OCI-LY3 (cell line): Measurements from ENCODE around the gene SBK3.

ENCODE experiments used
- EZH2phosphoT487 ChIP-seq: fragments of 200-600 bp; shearing (Covaris generic); IDR thresholded peaks from 2 replicates; pipeline ENCODE4 v1.6.1; 2018; ENCODE audit warnings: antibody characterized with exemption, mixed run types, low read depth
- TF ChIP-seq, protein P1 (sequence below): fragments of 200-600, 300-600 bp; sonication (generic); IDR thresholded peaks from 2 replicates; pipeline ENCODE4 v1.5.1; 2014; ENCODE audit warnings: antibody characterized with exemption, low read length, low read depth

DNA sequence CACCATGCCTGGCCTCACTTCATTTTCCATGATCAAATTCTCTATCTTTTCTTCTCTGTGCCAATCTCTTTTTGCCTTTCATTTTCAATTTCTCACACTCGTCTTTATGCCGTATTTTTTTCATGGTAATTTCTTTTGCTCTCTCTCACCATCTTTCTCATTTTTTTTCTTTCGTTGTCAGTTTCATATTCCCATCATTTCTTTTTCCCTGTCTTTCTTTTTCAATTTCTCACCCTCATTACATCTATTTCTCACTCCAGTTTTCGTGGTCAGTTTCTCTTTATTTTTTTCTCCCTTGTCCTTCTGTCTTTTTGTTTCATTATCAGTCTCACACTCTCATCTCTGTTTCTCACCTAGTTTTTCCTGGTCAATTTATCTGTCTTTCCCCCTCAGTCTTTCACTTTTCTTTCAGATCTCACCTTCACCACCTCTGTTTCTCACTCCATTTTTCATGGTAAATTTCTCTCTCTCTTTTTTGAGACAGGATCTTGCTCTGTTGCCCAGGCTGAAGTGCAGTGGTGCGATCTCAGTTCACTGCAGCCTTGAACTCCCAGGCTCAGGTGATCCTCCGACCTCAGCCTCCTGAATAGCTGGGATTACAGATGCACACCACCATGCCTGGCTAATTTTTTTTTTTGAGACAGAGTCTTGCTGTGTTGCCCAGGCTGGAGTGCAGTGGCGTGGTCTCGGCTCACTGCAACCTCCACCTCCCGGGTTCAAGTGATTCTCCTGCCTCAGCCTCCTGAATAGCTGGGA, 43.0 kb downstream of the SBK3 start:
- TF ChIP-seq, protein P1, sequence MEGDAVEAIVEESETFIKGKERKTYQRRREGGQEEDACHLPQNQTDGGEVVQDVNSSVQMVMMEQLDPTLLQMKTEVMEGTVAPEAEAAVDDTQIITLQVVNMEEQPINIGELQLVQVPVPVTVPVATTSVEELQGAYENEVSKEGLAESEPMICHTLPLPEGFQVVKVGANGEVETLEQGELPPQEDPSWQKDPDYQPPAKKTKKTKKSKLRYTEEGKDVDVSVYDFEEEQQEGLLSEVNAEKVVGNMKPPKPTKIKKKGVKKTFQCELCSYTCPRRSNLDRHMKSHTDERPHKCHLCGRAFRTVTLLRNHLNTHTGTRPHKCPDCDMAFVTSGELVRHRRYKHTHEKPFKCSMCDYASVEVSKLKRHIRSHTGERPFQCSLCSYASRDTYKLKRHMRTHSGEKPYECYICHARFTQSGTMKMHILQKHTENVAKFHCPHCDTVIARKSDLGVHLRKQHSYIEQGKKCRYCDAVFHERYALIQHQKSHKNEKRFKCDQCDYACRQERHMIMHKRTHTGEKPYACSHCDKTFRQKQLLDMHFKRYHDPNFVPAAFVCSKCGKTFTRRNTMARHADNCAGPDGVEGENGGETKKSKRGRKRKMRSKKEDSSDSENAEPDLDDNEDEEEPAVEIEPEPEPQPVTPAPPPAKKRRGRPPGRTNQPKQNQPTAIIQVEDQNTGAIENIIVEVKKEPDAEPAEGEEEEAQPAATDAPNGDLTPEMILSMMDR = no peak
- TF ChIP-seq EZH2phosphoT487 = no peak
